ENCODE measurements around the gene CASP1.

The CASP1 gene

DNA sequence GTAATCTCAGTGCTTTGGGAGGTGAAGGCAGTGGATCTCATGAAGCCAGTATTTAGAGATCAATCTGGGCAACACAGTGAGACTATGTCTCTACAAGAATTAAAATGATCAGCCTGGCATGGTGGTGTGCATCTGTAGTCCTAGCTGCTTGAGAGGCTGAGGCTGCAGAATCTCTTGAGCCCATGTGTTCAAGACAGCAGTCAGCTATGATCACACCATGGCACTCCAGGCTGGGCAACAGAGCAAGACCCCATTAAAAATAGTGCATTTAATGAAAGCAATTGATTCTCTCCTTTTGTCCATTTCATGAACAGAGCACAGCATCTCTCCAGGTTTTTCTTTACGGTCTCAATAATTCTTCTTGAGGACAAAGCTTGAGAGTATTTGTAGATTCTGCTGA is 21.5 kb upstream of the CASP1 start:
- Histone ChIP-seq H3K9me3 (no peaks in the 10 kb centered on the region), H3K36me3 (no peaks in the 10 kb centered on the region), H3K27me3 (no peaks in the 10 kb centered on the region), H3K4me1 (no peaks in the 10 kb centered on the region), H3K4me3 (ENCODE audit: low read depth, low read length) (no peak overlapping the region)
- TF ChIP-seq, protein P1, sequence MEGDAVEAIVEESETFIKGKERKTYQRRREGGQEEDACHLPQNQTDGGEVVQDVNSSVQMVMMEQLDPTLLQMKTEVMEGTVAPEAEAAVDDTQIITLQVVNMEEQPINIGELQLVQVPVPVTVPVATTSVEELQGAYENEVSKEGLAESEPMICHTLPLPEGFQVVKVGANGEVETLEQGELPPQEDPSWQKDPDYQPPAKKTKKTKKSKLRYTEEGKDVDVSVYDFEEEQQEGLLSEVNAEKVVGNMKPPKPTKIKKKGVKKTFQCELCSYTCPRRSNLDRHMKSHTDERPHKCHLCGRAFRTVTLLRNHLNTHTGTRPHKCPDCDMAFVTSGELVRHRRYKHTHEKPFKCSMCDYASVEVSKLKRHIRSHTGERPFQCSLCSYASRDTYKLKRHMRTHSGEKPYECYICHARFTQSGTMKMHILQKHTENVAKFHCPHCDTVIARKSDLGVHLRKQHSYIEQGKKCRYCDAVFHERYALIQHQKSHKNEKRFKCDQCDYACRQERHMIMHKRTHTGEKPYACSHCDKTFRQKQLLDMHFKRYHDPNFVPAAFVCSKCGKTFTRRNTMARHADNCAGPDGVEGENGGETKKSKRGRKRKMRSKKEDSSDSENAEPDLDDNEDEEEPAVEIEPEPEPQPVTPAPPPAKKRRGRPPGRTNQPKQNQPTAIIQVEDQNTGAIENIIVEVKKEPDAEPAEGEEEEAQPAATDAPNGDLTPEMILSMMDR (IDR thresholded peaks at IDR 0.05; ENCODE audit: low read depth, low read length): no peak
- DNase-seq: no peak

DNA sequence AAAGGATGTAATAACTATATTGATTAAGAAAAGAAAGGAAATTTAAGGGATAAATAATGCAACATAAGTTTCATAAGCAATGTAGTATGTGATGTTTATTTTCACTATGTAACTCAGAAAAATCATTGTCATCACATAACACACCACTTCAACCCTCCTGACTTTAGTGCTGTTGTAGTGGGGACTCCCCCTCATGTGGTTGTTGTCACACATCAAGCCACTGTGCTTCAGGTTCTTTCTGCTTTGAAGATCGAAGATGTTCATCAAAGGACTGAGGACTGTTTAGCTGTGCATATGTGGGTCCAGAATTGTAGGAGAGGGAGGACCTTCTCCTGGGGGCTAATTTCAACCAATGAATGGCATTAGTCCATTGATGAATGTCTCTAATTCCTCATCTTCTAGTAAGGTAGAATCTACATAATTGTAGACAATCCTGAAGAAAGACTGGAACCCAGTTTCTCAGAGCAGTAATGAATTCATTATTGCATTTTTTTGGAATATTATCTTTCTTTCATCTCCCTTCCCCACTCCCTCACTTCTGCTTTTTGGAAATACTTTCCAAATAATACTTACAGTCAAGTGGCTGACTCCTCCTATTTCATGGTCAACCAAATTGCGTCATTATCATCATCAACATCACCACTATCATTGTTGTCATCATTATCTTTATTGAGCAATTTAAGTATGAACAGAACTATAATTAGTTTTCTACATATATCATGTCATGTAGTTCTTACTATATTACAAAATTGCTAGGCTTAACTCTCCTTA is 20.0 kb upstream of the CASP1 start:
- no peaks in the 10 kb centered on the region for H3K4me1 ChIP-seq
- H3K9me3 ChIP-seq: no peaks in the 10 kb centered on the region
- no peak overlapping the region for H3K4me3 ChIP-seq (ENCODE audit: low read depth, low read length)
- no peaks in the 10 kb centered on the region for H3K27me3 ChIP-seq
- TF ChIP-seq, protein P1 (IDR thresholded peaks at IDR 0.05; ENCODE audit: low read depth, low read length): no peak
- H3K36me3 ChIP-seq: no peaks in the 10 kb centered on the region
- no peak for DNase-seq

DNA sequence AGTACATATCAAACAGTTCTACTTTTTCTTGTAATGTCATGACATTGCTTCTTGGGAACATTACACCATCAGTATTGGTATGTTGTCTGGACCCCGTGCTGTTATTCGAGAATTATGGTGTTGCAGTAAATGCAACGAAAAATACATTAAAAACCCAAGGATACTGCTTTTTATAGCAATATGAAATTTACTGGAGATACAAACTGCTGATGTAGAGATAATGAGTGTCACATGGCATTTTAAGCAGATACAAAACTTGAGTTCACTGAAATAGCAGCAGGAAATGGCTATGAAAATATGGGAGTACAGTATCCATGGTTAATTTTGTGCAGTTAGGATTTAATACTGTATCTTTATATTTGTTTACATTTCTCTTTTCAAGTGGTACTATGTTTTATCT is 17.5 kb upstream of the CASP1 start:
- Histone ChIP-seq H3K36me3 (no peaks in the 10 kb centered on the region), H3K4me3 (ENCODE audit: low read depth, low read length) (no peak overlapping the region), H3K27me3 (no peaks in the 10 kb centered on the region), H3K4me1 (no peaks in the 10 kb centered on the region), H3K9me3 (no peaks in the 10 kb centered on the region; the same call in 1 of the 2 replicates)
- TF ChIP-seq, protein P1 (IDR thresholded peaks at IDR 0.05; ENCODE audit: low read depth, low read length): no peak
- no peak for DNase-seq

- no peaks in the 10 kb centered on the region; the same call in 1 of the 2 replicates for H3K9me3 ChIP-seq
- H3K4me1 ChIP-seq: no peaks in the 10 kb centered on the region
- no peak for DNase-seq
- H3K36me3 ChIP-seq: no peaks in the 10 kb centered on the region
- H3K4me3 ChIP-seq (ENCODE audit: low read depth, low read length): no peak overlapping the region
- no peaks in the 10 kb centered on the region for H3K27me3 ChIP-seq
- TF ChIP-seq, protein P1 (IDR thresholded peaks at IDR 0.05; ENCODE audit: low read depth, low read length): no peak
Observed at GRCh38 chr11:105051559-105051958, 16.6 kb upstream of the CASP1 start.

DNA sequence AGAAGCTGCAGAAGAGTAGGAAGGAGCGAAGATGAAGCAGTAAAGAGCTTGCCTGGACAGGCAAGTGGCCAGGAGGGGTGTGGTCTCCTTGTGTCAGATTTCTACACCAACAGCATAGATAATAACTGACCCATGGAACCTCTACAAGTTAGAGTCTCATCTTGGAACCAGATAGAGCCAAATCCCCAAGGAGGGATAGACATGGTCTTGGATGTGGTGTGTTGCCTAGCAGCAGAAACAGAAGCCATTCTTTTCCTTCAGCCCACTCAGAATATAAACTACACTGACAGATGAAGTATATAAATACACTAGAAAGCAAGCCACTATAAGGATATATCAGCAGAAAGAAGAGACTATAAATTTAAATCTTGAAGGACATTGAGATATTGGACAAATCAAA is 14.5 kb upstream of the CASP1 start:
- no peak for DNase-seq
- Histone ChIP-seq H3K4me1 (no peaks in the 10 kb centered on the region), H3K36me3 (no peaks in the 10 kb centered on the region), H3K9me3 (no peaks in the 10 kb centered on the region; the same call in 1 of the 2 replicates), H3K27me3 (no peaks in the 10 kb centered on the region), H3K4me3 (ENCODE audit: low read depth, low read length) (no peak overlapping the region)
- TF ChIP-seq, protein P1 (IDR thresholded peaks at IDR 0.05; ENCODE audit: low read depth, low read length): no peak

DNA sequence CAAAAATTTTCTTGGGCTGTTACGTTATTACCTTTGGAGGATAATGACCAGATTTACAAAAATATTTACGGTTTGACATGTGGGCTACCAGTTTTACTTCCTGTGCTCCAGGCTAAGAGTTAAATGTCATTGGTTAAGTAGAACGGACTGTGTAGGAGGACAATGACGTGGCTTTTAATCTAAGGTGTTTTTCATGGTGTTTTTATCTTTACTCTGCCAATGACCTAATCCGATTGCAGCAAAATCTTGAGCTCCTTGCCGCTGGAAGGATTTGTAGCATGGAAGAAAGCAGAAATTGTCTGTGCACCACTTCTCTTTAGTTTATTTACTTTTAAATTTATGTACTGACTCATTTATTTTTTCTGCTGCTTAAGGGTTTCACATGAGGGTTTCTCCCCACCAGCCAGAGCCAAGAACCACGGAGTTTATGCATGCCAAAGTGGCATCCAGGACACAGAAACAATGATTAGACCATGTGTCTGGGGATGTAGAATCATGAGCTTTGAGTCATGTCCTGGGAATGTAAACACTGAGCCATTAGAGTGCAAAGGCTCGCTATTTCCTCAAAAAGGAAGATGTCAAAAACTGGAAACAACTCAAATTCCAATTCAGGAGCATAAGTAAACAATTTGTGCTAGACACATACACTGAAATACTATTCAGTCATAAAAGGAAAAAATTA is 12.1 kb upstream of the CASP1 start:
- Histone ChIP-seq H3K4me1 (no peaks in the 10 kb centered on the region), H3K4me3 (ENCODE audit: low read depth, low read length) (no peak overlapping the region), H3K36me3 (no peaks in the 10 kb centered on the region), H3K9me3 (no peaks in the 10 kb centered on the region; the same call in 1 of the 2 replicates), H3K27me3 (no peaks in the 10 kb centered on the region)
- TF ChIP-seq, protein P1 (IDR thresholded peaks at IDR 0.05; ENCODE audit: low read depth, low read length): no peak
- DNase-seq: no peak
